ENCODE measurements around the gene TSPAN18. TPM values are rescaled to one million over a fixed set of nuclear protein-coding genes. Genes with fewer than 3 reads are reported as not detected.

Gene TSPAN18
- total RNA-seq, 4 donors from 2014 or later: 31.1 to 74.6 (median 34.7) TPM

DNA sequence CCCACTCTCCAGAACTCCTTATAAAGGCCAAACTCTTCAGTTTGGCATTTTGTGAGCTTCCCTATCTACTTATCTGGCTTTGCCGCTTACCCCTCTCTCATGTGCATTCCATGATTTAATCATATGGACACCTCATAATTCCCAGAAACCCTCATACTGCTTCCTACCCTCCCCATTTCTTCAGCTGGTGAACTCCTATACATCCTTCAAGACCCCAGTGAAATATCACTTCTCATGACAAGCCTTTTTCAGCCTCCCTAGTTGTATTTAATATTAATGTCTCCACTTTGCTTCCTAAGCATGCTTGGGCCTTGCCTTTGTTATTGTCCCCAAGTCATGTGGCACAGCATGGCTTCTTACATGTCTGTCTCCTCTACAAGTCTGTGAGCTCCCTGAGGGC, 13.7 kb upstream of the TSPAN18 start:
- 100% methylated on average over 1 of the region's 1 CpG for WGBS, 2 donors (ENCODE audit: low coverage in 1 of 2)
- no peaks in the 10 kb centered on the region for H3K27me3 ChIP-seq

DNA sequence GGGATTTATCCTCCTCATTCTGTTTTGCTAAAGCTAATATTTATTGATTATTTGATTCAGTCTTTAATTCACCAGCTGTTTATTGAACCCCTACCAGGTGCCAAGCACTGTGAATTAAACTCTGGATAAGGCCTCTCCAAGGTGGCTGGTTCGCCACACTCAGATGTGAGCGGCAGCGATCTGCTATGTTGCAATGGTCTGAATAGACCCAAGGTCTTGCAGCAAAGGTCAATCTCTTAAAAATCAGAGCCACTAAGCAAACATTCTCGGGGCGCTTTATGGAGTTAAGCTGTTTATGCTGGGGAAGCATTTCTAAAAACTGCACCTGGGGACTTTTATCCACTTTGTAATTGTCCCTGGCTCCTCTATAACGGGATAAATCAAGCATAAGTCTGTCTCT, 10.5 kb upstream of the TSPAN18 start:
- Histone ChIP-seq H3K4me3 (no peak overlapping the region), H3K4me1 (no peaks in the 10 kb centered on the region), H3K36me3 (no peaks in the 10 kb centered on the region), H3K27me3 (no peaks in the 10 kb centered on the region), H3K27ac (no peak overlapping the region), H3K9me3 (no peaks in the 10 kb centered on the region)
- 67 to 79% methylated on average over 5 to 6 of the region's 6 CpGs for WGBS, 2 donors (ENCODE audit: low coverage in 1 of 2)
- TF ChIP-seq, protein P1, sequence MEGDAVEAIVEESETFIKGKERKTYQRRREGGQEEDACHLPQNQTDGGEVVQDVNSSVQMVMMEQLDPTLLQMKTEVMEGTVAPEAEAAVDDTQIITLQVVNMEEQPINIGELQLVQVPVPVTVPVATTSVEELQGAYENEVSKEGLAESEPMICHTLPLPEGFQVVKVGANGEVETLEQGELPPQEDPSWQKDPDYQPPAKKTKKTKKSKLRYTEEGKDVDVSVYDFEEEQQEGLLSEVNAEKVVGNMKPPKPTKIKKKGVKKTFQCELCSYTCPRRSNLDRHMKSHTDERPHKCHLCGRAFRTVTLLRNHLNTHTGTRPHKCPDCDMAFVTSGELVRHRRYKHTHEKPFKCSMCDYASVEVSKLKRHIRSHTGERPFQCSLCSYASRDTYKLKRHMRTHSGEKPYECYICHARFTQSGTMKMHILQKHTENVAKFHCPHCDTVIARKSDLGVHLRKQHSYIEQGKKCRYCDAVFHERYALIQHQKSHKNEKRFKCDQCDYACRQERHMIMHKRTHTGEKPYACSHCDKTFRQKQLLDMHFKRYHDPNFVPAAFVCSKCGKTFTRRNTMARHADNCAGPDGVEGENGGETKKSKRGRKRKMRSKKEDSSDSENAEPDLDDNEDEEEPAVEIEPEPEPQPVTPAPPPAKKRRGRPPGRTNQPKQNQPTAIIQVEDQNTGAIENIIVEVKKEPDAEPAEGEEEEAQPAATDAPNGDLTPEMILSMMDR (IDR thresholded peaks at IDR 0.05): no peak
- TF ChIP-seq POLR2AphosphoS5 (IDR thresholded peaks at IDR 0.05) (no peak), EP300 (IDR thresholded peaks at IDR 0.05) (no peak), POLR2A (IDR thresholded peaks at IDR 0.05) (no peak)
- ATAC-seq: no peak

More for the DNA sequence above, 13.7 kb upstream of the TSPAN18 start:
- no peaks in the 10 kb centered on the region for H3K36me3 ChIP-seq
- TF ChIP-seq POLR2AphosphoS5 (IDR thresholded peaks at IDR 0.05) (no peak), EP300 (IDR thresholded peaks at IDR 0.05) (no peak), POLR2A (IDR thresholded peaks at IDR 0.05) (no peak)
- TF ChIP-seq, protein P1 (IDR thresholded peaks at IDR 0.05): no peak
- no peak for ATAC-seq
- H3K4me3 ChIP-seq: no peak overlapping the region
- no peak overlapping the region for H3K27ac ChIP-seq
- no peaks in the 10 kb centered on the region for H3K4me1 ChIP-seq
- H3K9me3 ChIP-seq: peaks cover 0 to 7% (median 0%) of the 10 kb centered on the region in 3 donors

DNA sequence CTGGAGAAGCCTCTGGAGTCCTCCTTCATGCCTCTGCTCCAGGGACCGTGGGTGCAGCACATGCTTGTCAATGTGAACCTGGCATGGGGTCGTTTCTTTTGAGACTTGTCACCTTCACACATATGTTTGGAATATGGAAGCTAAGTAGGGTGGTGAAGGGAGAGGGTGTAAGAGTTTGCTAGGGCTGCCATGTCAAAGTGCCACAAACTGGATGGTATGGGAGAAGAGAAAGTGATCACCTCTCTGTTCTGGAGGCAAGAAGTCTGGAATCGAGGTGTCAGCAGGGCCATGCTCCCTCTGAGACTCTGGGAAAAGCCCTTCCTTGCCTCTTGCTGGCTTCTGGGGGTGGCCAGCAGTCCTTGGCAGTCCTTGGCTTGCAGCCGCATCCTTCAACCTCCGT, 8.7 kb upstream of the TSPAN18 start:
- Histone ChIP-seq H3K4me1 (peaks cover 0 to 7% (median 0%) of the 10 kb centered on the region in 3 donors), H3K27ac (no peak overlapping the region), H3K9me3 (no peaks in the 10 kb centered on the region), H3K27me3 (no peaks in the 10 kb centered on the region), H3K36me3 (no peaks in the 10 kb centered on the region), H3K4me3 (no peak overlapping the region)
- ATAC-seq: no peak
- TF ChIP-seq POLR2A (IDR thresholded peaks at IDR 0.05) (no peak), EP300 (IDR thresholded peaks at IDR 0.05) (no peak), POLR2AphosphoS5 (IDR thresholded peaks at IDR 0.05) (no peak)
- TF ChIP-seq, protein P1 (IDR thresholded peaks at IDR 0.05): no peak
- 89 to 93% methylated on average over 3 to 5 of the region's 5 CpGs for WGBS, 2 donors (ENCODE audit: low coverage in 1 of 2)

DNA sequence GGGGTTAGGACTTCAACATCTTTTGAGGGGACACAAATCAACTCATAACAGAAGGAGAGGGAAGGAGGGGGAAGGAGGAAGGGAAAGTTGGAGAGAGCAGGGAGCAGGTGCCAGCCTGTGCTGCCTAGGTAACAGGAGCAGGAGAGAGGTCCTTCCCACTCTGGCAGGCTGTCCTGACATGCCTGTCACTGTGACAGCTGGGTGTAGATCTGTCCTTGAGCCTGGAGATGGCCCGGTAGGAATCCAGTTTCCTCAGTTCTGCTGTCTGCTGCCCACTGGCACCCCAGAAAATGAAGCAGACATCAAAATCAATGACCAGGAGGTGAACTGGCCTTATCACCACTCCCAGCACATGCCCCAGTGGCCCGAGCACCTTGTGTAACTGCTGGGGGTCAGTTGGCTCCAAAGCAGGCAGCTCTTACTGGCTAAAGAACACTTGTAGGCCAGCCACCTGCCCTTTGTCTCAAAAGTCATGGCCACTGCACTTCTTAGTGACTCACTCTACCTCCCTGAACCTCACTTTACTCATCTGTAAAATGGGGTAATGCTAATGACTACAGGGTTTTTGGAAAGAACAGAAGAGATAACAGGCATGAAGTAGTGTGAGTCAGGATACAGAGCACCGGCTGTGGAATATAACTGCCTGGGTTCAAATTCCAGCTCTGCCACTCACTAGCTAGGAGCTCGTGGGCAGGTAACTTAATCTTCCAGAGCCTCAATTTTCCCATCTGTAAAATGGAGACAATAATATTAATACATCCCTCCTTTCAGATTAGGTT, 8.0 kb upstream of the TSPAN18 start:
- no peak for ATAC-seq

More for the DNA sequence above, 8.0 kb upstream of the TSPAN18 start:
- no peaks in the 10 kb centered on the region for H3K36me3 ChIP-seq
- H3K27ac ChIP-seq: no peak overlapping the region
- WGBS, 2 donors (ENCODE audit: low coverage in 1 of 2): 93 to 94% methylated on average over 2 of the region's 4 CpGs
- no peaks in the 10 kb centered on the region for H3K9me3 ChIP-seq
- TF ChIP-seq, protein P1 (IDR thresholded peaks at IDR 0.05): no peak
- TF ChIP-seq POLR2AphosphoS5 (IDR thresholded peaks at IDR 0.05) (no peak), EP300 (IDR thresholded peaks at IDR 0.05) (no peak), POLR2A (IDR thresholded peaks at IDR 0.05) (no peak)
- H3K27me3 ChIP-seq: no peaks in the 10 kb centered on the region
- H3K4me3 ChIP-seq: no peak overlapping the region
- H3K4me1 ChIP-seq: peaks cover 0 to 7% (median 0%) of the 10 kb centered on the region in 3 donors

All from gastroesophageal sphincter (tissue), 4 donors.